NCI-H2107 (cell line): ENCODE measurements around the gene LANCL3.

Experiments used
- DNase-seq: peaks from one replicate; lab custom pipeline; 2025; lab: John Stamatoyannopoulos, UW

LANCL3 gene

DNA sequence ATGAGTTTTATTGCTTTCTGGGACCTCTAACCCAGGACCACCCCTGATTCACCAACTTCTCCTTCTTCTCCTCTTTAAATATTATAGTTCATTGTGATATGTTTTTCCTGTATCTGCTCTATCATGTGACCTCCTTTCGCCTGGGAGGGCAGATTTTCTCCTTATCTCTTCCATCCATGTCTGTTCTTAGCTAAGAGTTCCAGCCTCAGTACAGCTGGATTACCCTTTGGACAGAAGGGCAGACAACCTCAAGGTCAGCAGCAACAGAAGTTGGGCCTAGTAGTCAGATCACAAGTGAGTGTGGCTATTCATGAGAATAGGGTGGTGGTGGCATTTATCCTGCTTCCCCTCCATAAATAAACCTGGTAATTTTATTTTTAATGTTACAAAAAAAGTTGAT, 108.4 kb downstream of the LANCL3 start:
- no peak for DNase-seq

DNA sequence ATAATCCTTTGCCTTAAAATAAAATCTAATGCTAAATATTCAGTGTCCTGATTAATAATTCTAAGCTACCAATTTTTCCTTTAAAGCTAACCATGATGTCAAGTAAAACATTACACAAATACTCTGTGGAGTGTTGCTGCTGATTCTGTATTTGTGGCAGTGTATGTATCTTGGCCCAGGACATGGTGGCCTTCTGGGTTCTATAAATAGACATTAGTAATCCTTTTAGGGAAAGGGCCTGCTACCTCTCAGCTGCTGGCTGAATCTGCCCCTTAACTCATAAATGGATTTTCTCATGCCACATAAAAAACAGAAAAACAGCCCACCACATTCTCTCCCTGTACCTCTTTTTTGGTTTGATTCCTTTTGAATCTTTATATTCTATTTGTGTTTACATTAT, 113.0 kb downstream of the LANCL3 start:
- no peak for DNase-seq

DNA sequence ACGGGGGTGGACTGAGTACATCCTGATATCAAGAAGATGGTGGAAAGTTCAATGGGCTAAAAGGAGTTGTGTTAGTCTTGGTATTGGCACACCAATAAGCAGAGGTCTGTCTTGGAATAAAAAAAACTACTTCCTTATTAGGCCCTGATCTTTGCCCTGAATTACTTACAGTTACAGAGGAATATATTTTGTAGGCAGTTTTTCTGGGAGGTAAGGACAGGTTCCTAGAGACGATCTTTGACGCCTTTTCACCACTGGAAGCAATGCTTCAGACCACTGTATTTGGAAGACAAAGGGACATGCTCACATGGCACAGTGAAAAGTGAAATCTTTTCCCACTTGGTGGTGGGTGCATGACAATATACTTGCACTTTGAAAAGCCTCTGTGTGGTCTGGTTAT, 113.5 kb downstream of the LANCL3 start:
- no peak for DNase-seq

DNA sequence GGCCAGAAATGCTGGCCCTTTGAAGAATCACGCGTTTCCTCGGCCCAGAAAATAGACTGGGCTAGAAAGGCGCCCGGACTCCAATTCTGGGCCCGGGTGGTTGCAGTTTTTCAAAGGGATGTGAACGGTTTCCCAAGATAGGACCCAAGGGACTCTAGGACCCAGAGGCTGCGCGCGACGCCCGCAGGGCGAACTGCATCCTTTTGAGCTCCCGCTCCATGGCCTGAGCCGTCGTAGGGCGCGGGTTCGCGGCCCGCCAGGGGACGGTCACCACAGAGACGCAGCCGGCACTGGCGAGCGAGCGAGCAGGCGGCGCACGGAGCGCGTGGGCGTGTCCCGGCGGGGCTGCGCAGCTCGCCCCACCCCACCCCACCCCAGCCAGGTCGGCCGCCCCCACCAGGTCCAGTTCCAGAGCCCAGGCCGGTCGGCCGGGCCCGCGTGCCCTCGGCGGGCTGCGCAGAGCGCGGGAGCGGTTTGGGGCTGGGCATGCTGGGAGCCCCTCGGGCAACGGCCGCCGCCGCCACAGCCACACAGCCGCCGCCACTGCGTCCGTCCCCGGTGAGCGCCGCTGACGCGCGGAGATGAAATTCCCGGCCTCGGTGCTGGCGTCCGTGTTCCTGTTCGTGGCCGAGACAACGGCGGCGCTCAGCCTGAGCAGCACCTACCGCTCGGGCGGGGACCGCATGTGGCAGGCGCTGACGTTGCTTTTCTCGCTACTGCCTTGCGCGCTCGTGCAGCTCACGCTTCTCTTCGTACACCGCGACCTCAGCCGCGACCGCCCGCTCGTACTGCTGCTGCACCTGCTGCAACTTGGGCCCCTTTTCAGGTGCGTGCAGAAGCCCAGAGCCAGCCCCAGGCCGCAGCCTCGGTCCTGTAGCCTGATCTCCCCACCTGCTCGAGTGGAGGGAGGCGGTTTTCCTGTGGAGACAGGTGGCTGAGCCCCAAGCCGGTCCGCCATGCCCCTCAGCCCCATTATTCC, 114.2 kb downstream of the LANCL3 start, which contains the start of gene XK:
XK (plus strand) TSS at position 411 of the 979 bp plus-strand sequence; CDS start at position 582, 171 bp downstream.
- peak; percentile 5 for DNase-seq

DNA sequence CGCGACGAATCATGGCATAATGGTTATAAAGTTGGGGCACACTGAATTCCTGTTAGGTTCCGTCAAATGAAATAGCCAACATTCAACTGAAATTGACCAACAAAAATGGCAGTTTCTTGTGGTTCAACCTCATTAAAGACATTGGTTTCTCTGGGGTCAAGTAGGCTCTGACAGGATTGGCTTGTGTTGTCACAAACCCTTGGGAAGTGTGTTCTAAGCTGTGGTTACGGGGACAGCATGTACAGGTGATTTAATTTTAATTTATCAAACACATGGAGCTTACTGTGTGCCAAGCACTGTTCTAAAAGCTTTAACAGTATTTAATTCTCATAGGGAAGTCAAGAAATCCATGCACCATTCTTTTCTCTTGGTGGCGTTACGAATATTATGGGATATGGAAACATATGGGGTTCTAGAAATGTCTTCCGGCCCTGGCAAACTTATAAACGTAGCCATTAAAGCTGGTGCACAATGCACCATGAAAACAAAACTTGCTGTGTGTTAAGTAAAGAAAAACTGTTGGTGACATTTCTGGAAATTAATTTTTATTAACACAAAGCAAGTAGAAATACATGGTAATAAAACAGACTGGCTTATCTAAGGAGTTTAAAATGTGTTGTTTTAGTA, 115.0 kb downstream of the LANCL3 start:
- no peak for DNase-seq

DNA sequence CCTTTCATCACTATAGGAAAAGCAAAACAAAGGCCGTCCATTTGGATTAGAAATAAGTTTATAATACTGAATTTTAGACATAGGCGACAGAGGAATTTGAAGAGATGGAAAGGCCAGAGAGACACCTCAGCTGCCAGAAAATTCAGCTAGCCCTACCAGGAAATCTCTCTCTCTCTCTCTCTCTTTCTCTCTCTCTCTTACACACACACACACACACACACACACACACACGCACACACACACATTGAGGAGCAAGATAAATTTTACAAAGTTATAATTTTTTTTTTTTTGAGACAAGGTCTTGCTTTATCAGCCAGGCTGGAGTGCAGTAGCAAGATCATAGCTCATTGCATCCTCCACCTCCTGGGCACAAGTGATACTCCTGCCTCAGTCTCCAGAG, 115.5 kb downstream of the LANCL3 start:
- DNase-seq: no peak

DNA sequence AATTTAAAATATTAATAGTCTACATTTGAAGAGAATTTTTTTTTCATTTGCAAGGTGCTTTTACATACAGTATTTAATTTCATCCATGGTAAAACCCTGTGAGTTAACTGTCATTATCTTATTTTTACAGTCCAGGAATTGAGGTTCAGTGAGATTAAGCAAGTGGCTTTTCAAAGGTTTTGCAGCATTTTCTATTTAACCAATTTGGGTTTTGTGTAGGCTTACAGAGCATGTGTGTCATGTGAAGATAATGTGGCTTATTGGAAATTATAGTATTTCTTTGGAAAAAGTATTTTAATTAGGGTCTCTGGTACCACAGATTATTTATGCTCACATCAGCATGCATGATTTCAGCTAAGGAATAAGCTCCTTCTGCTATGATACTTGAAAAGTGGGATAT, 118.7 kb downstream of the LANCL3 start:
- DNase-seq: no peak

DNA sequence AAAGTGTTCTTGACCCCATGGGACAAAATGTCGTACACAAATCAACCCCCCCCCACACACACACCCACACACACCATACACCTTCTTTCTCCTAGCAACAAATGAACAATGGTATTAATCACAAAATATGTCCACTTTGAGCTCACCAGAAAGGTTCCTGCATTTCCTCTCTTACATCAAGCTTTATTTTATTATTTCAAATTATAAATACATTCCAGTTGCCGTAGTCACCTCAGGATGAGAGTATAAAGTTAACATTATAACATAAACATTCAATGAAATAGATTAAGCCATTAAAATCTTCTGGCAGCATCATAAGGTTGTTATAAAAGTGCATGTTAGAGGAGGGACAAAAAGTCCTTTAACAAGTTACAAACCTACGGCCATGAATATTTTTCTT, 121.5 kb downstream of the LANCL3 start:
- no peak for DNase-seq

DNA sequence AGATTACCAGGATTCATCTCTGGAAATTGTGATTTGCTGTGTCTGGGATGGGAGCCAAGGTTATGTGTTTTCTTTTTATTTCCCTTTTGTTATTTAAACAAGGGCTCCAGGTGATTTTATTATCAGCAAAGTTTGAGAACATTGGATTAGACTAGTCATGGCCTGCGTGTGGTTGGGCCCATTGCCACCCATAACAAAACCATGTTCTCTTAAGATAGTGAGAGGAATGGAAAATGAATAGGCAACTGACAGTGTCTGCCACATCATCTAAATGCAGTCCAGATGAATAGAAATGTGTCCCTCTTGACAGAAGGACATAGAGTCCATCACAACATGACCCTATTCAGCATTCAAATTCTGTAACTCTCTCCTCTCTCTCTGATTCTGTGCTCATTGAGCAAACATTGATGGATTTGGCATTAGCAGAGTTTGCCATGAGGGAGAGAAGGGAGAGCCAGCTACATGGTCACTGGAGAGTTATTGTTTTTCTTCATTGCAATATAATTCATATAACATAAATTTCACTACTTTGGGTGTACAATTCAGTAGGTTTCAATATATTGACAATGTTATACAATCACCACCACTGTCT, 125.8 kb downstream of the LANCL3 start:
- DNase-seq: no peak

DNA sequence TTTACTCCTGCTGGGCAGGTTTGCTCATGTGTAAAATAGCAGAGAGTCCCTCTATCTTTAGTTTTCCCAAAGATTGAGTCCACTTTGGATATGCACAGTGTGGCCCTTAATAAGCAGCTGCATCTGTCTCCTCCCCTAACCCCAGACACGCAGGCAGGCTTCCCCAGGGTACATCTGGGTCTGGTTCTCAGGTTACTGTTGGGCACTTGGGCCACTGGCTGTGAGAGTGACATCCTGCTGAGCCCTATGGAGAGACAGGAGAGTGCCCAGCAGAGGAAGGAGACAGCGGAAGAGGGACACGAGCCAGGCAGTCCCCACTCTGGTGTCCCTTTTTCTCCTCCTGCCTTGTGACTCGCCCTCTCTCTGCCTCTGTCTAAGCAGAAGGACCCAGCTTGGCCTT, 130.1 kb downstream of the LANCL3 start:
- peak; percentile 30 for DNase-seq

DNA sequence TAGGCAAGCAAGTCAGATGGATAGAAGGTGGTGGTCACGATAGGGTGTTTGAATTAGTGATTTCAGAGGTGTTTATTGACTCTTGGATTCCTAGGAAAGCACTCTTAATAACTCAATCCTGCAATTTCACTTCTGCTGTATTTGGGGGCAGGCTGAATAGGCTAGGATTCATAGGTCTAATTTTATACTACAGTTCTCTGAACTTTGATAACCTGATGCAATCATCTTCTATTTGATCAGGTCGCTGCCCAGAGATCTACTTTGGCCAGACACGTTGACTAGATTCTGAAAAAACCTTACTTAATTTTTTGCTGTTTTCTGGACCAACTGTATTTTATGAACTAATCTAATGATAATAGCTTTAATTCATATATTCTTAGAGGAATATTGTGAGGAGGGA, 140.5 kb downstream of the LANCL3 start:
- no peak for DNase-seq

DNA sequence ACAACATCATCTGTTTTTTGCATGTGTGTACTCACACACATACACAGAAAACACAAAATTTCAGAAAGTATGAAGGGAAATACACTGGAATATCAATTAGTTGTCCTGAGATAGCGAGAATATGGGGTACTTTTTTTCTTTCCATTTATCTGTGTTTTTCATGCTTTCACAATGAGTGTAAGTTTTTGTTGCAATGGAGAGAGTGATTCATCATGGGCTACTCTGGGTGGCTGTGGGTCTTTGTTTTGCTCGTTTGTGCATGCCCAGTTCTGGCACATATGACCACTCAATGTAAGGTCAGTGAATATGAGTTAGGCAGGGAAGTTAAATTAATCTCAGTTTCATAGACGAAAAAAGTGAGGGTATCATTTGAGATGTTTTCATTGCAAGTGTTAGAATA, 141.0 kb downstream of the LANCL3 start:
- DNase-seq: no peak

DNA sequence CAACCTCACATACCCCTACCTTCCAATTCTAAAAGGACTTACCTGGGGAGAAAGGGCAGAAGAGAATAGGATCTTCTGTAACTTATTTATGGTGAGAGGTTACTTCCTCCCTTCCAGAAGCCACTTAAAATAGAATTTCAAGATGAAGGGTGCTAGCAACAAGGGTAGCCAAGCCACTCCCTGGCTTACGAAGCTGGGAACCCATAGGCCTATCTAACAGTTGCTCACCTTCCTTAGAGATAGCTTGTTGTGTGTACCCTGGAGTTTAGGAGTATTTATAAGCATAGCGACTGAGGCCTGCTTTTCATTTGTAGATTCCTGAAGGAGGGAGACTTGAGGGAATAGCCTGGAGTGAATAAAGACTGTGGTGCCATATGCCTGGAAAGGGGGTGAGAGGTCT, 143.0 kb downstream of the LANCL3 start:
- no peak for DNase-seq

DNA sequence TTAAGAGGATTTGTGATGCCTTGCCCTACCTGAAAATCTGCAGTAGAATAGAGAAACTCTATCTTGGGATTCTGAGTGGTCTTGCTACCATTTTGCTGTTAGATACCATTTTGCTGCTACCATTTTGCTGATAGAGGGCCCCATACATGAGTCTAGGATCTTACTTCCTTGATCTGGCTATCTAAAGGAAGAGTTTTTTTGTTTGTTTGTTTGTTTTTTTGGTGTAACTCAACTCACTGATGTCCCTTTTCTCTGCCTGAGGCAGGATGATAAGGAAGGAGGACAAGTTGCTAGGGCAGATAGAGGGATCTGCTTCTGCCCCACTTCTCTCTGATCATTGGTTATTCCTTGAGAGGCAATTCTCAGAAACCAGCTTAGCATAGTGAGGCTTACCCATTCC, 145.1 kb downstream of the LANCL3 start:
- DNase-seq: no peak

DNA sequence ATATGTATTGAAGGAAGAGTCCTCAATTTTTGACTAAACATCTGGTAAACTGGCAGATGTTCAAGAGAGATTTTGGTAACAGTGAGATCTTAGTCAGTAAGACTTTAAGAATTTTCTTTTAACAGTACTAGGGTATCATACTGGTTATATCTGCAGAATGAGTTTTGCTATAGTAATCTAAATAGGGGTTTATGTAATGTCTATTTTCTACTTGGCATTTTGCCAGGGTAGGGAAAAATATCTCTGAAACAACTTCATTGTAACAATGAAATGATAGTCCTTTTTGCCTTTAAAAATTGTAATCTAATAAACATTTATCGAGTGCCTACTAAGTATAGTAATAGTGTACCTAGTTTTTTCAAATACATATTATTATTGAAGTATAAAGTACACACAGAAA, 146.2 kb downstream of the LANCL3 start:
- DNase-seq: no peak

DNA sequence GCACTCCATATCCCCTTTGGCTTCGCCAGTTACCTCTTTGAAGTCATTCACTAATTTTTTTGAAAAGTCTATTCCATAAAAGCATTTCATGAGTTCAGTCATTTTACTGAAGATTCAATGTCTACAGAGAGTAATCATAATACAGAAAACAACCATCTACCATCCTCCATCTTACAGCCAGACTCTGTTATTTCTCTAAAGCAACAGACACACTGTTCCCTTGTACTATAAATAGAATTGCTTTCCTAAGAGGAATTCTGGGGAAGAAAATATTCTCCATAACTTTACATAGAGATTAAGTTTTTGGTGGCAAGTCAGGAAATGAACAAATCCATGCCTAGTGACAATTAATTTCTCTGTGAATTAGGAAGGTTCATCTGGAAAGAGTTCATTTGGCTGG, 151.1 kb downstream of the LANCL3 start:
- no peak for DNase-seq

DNA sequence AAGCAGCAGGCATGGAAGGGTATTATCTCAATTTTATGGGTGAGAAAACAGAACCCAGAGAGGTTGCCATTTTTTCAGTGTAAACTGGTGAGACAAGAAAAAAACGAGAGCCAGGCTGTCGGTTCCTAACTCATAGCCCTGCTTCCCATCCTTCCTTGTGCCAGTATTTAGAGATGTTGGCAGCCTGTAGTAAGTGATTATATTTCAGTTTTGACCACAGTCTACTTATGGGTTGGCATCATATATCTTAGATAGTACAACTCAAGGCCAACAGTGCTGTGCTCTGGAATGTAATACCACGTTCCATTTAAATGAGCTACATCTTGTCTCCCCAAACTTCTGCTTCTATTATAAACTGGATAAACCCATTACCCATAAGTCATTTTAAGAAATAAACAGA, 154.9 kb downstream of the LANCL3 start:
- no peak for DNase-seq
